Bone marrow (tissue), 2 donors: ENCODE measurements around the gene TWIST2.

Source experiments
- DNase-seq, 2 donors: peaks; one replicate each; lab custom pipeline; 2025; lab: John Stamatoyannopoulos, UW

Gene TWIST2

DNA sequence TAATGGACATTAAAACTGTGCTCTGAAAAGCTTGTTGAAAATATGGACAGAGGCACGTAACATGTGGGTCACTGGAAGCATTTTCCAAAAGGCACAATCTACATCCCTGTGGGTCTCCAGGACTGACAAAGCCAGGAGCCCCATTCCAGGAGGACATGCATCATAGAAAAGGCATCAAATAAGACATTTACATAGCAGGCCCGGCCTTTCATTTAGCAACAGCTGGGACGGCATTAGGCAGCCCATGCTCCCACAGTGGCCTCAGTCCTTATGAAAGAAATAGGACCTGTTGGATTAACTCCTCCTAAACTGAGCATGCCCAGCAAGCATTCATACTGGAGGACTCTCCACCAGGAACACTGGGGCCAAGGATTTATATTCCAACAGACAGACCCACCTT, 72.2 kb downstream of the TWIST2 start:
- no peak for DNase-seq

DNA sequence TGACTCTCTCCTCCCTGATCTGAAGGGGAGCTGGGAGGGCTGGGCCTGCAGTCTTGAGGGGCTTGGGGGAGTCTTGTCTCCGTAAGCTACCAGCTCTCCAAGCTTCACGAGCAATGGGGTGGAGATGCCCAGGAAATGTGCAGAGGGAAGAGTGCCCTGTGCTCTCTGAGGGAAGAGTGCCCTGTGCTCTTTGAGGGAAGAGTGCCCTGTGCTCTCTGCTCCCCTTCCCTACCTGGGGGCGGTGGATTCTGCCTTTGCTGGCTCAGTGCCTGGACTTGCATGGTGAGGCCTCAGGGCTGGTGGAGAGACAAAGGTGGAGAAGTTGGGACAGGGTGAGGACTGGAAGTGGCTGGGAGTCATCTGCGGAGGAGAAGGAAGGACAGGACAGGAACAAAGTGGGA, 72.7 kb downstream of the TWIST2 start:
- DNase-seq = no peak

DNA sequence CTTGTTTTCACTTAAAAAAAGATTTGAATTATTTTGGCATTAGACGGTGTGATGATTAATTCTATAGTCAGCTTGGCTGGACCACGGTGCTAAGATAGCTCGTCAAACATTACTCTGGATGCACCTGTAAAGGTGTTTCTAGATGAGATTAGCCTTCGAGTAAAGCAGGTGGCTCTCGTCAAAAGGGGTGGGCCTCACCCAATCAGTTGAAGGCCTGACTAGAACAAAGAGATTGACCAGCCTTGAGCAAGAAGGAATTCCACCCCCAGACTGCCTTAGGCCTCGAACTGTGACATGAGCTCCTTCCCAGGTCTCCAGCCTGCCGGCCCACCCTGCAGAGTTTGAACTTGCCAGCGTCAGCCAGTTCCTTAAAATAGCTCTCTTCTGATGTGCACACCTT, 73.4 kb downstream of the TWIST2 start:
- no peak for DNase-seq

DNA sequence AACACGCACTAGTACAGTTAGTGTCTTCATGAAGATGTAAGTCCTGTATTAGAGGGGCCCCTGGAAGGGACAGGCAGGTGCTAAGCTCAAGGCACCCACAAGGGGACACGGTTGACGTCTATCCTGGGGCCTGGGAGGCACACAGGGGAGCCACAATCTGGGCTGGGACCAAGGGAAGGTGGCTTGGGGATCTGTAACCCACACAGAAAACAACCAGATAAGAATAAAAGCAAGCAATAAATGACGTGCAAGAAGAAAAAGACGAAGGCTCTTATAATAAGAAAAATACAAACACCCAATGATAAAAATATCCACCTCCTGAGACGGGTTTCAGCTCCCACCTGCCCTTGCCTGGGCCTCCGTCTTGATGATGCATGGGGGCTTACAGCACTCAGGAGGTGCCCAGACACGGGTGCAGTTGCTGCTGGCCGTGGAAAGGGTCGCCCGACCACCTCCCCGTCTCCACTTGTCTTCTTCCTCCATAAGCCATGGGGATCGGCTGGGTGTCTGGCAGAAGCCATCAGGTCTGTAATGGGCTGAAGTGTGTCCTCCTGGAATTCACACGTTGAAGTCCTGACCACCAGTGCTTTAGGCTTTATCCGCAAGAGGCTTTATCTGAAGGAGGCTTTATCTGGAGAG, 73.9 kb downstream of the TWIST2 start:
- no peak for DNase-seq

DNA sequence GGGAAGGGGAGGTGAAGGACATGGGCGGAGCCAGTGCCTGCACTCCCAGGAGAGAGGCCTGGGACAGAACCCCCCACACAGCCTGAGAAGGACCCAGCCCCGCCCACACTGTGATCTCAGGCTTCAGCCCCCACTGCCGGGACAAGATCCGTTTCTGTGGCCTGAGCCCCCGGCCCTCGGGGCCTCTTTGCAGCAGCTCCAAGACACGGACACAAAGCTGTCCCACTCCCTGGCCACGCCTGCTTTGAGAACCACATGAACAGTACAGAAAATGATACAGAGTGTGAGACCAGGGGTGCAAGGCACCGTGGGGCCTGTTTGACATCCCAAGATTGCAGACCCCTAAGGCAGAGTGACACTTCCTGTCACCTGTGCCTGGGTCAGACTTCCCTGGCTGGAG, 74.5 kb downstream of the TWIST2 start:
- DNase-seq = no peak

DNA sequence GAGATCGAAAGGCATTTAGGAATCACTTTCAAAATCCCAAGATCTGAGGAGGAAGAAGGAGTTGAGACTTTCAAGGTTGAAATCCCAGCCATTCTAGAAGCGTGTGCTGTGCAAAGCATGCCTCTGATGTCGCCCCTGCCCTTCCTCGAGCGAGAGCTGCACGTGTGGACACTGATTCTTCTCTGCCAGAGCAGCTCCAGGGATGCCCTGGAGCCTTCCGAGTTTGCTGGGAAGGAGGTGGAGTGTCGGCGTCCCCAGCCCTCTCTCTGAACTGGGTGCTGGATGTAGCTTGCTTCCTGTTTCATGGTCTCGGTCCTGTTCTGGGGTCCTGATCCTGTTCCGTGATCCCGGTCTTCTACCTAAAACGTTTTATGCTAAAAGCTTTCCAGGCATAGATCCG, 76.1 kb downstream of the TWIST2 start:
- no peak for DNase-seq

DNA sequence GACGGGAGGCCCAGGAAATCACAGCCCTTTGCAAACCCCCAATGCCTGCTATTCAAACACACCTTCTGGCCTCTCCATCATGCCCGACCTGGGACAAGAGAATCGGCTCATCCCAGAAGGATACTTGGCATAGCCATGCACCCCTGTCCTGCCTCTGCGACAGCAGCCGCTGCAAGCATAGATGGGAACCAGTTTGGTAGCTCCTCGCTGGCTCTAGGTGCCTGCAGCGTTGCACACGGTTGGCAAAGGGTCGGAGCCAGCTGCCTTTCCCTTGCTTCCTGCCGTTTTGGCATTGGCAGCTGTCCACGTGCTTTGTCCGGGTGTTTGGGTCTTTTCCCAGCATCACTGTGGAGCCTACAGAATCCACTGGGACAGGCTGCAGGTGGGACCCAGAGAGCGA, 76.9 kb downstream of the TWIST2 start:
- no peak for DNase-seq

DNA sequence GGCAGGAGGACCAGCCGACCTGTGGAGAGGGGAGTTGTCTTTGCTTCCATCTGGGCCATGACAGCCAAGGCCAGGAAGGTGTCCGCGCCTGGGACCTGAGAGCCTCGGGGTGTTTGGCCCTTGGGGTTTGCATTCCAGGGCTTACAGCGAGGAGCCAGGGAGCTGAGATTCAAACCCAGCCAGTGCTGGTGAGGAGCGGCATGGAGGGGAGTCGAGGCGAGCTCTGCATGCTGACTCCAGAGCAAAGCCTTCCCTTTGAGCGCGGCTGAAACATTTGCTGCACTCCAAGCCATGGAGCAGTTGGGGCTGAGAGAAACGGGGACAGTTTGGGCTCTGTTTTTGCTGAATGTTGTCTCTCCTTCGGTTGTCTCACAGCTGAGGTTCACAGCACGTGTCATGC, 77.4 kb downstream of the TWIST2 start:
- DNase-seq = no peak

DNA sequence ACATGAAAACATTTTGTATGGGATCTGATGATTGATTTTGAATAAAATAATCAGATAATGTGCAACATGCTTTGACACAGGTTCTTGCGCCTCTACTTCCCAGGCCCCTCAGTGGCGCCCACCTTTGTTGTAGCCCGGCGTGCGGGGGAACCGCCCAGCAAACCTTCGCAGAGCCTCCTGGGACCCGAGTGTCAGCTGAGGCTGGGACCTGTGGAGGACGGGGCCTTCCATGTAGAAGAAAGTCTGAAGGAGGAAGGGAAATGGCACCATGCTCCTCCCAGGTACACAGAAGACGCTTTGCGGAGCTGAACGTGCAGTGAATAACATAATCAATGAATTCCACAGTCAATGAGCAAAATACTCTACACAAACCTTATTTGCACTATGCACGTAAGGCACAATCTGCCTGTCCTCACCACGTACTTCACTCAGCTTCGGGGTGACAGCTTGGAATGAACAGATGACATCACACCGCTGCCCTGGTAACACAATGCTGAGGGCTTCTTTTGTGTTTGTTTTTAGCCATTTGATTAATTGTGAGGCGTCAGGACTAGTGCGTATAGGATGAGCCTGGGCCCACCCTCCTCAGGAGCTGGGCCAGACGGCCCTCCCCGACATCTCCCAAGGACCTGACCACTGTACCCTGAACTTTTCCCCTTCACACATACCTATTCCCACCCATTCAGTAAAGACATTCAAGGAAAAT, 78.1 kb downstream of the TWIST2 start:
- no peak for DNase-seq

DNA sequence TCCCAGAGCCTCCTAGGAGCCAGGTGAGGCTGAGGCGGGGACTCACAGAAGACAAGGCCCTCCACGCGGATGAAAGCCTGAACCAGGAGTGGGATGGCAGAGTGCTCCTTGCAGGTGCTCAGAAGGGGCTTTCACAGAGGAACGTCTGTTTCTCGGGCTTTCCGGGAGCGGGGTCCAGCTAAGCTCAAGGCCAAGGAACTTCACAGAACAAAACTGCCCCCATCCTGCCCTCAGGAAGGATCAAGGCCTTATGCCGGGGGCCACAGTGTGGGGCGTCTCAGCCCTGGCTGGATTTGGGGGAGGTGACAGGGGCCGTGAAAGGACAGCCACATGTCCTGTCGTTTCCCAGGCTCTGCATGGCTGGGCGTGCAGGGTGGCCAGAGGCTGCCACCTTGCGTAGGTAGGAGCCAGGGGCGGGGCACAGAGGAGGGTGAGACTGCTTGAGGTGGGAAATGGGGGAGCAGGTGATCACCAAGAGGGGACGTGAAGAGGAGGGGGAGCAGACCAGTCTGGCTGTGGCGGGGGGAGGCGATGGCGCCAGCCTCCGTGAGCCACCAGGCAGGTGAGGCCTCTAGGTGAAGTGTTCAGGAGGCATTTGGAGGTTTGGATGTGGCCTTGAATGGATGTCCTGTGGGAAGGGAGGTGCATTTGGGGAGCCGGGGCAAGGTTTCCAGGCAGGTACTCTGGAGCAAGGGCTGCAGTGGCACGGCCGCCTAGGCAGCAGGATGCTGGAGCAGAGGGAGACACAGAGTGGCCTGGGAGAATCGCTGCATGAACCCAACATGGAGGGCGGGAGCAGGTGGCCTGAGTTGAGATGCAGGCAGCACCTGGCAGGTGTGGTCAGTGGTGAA, 79.1 kb downstream of the TWIST2 start:
- no peak for DNase-seq

DNA sequence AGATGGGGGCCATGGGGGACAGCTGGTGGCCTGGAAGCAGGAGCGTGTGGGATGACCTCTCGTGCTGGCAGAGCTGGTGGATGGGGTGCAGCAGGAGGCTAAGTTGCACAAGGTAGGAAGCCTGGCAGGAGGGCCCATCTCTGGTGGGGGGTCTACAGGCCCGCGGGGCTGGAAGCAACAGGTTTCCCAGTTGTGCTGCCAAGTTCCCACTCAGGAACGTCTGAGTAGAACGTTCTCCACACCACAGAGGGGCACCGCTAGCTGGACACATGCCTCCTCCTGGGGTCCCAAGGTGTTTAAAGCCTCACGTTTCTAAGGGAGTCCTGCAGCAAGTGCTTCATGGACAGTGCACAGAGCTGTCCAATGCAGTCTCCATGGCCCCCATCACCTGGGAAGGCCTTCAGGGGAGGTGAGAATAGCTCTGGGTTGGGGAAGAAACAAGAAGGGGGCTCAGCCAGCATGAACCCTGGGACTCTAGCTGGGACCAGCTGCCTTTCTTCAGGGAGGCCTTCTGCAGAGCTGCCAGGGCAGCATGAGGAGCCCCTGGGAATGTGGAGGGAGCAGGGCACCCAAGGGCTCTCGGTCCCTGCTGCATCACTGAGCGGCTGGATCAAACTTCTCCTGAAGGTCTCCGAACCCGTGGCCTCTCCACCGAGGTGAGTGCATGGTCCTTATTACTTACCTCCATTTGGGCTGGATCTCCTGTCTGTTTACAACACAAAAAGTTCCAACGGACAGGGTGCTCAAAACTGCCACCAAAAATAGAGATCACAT, 80.0 kb downstream of the TWIST2 start:
- DNase-seq = no peak

DNA sequence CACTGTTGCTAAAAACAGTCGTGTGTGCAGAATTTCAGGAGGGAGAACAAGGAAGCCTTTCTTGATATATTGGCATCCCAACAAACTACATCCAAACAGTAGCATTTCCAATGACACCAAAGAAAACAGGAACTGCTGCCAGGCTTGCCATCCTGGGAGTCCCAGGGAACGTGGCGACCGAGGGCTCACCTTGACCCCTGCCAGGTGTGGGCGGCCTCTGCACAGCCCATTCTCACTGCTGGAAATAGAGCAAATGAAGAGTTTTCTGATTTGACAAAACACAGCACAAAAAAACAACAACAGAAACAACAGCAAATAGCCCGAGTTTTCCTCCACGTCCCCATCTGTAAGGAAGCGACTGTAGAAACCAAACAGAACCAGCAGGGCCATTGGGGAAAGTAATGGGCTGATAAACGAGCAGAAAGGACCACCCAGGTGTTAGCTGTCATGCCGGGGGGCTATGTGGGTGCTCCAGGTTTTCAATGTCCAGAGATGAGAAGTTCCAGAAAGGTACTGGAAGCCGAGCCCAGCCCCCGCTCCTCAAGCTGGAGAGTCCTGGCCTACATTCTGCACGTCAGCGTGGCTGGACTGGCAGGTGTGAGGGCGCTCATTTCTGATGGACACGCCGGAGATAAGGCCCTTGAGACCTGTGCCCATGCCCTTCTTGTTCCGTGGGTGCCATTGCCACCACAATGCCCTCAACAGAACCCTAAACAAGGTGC, 80.8 kb downstream of the TWIST2 start:
- DNase-seq = no peak

DNA sequence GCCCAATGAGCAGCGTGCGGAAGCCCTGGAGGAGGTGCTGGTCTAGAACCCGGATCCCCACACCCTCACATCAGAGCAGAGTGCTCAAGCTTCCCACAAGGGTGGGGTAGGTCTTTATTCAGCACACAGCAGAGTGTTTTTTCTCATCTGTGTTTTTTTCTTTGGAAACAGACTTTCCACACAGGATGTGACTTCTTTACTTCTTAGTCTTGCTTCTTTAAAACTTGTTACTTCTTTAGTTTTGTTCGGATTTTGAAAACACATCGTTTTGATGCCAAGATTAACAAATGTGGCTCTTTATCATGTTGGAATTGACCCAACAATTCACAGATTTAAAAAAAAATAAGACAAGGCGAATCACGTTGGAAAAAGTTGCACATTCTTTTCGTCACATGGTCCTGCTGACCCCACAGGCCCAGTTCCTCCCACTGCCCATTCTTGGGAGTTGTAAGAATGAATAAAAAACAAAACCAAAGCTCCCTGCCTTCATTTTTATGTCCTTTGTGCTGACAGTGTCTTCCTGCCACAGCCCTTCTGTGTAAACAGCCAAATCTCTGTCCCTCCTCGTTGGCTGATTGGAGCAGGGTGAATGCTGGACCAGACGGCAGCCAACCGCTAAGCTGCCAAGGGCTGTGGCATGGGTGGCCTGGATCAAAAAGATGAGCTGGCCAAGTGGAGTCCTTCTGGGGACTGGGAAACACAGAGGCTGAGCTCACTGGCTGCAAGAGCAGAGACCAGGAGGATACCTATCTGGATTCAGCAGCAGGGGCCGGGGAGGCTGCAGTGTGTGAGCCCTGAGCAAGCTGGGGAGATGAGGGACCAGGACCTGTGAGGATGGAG, 81.6 kb downstream of the TWIST2 start:
- DNase-seq = no peak

DNA sequence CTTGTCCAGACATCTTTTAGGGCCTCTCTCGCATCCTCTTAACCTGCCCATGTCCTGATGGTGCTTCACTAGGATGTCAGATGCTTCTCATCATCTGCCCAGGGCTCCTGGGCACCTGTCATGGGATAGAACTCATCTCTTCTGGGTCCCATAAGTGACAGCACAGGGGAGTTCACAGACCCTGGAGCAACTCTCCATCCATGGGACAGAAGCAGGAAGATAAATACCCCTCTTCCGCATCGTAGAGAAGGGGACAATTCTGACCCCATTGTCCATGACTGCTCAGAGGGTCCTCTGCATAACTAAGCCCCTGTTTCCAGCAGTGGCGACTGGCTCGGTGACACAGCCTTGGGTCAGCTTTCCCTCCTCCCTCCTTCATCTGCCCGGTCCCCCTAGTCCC, 82.3 kb downstream of the TWIST2 start:
- no peak for DNase-seq

DNA sequence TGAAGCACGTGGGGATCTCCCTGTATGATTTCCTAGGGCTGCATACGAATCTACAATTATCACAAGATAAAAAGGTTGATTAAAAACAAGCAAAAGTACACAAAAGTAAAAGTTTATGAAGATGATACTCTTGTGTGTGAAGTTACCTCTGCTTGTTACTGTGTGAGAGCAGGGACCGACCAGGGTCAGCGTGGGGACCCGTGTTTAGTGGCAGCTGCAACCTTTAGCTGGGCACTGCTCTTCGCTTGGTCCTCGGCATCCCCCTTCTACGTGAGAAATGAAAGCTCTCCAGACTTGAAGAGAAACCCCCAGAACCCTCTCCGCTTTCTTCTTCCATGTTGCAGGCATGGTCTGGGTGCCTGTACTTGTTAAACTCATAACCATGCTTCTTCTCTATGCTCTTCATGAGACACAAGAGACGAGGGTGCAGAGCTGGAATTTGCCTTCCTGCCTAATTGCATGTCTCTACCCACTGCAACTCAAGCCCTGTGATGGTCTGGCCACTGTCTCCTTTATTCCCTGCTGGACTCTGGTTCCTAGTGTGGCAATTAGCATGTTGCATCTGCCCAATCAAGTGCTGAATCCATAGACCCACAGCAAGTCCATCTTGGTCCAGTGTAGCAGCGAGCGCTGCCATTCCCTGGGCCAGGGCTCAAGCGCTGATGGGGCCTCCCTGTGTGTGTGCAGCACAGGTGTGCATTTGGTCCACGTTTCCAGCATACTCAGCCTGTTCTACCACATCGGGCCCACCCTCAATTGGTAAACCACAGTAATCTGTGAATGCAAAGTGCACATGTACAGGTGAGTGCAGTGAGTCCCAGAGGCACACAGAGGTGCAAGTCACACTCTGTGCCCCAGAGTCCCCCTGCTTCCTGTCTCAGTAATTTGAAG, 88.5 kb downstream of the TWIST2 start:
- no peak for DNase-seq

DNA sequence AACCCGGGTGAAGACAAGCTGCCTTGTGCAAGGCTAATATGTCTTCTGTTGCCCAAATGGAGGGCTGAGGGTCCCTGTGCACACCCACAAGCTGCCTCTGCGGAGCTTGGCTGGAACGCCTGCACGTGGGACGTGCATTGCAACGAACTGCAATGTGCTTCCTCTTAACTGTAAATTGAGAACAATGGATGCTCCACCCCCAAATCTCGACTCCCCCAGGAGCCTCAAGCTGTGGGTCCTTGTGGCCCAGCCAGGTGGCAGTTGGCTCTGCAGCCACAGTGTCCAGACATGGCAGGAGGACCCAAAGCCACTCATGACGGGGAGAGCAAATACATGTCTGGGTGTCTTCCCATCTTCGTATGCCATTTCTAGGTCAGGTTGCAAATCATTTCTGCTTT, 90.1 kb downstream of the TWIST2 start:
- no peak for DNase-seq

DNA sequence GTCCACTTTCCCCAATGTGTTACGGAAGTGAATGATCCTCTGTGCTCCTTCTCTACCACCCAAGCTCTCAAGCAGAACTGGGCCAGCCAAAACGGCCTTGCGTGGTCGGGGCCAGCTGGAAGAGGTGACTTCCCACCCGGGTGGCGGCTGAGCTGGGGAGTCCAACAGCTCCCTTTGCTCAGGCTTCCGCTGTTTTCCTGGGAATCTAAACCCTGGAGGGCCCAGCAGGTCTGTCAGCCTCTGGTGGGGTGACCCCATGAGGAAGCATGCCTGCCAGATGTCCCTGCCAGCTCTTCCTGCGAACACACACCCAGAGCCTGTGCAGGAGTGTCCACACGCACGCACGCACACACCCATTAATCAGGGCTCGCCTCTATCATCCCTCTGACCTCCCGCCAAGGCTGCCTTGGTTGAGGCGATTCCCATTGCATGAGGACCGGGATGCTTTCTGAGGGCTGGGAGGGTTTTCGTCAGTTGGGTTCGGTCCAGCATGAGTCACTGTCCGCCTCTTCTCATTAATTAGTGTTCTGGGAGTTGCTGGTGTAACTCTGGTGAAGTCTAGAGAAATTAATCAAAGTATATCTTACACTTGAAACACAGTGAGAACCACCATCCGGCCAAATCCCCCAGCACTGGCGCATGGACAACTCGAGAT, 90.6 kb downstream of the TWIST2 start:
- no peak for DNase-seq

DNA sequence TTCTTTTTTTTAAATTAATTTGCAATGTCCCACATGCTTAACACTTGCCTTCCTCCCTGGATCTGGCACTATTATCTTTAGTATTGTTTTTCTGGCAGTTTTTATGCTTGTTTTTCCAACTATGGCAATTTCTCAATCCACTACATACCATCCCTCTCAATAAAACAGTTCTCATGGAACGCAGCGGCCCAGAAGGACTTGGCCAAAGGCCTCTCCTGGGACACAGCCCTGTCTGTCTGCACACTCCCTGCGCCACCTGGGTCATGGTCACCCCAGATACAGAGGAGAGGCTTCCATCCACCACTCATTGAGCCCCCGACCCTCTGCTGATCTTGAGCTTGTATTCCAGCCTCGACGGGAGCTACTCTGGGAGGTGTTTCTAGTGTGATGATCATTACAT, 91.2 kb downstream of the TWIST2 start:
- no peak for DNase-seq
